ENCODE results near the gene GNAL. TPM values are rescaled to one million over a fixed set of nuclear protein-coding genes. Genes with fewer than 3 reads are reported as not detected.

The GNAL gene
- total and polyA plus RNA-seq, 3 donors from 2014 or later: 11.6 to 12.8 (median 12.1) TPM

DNA sequence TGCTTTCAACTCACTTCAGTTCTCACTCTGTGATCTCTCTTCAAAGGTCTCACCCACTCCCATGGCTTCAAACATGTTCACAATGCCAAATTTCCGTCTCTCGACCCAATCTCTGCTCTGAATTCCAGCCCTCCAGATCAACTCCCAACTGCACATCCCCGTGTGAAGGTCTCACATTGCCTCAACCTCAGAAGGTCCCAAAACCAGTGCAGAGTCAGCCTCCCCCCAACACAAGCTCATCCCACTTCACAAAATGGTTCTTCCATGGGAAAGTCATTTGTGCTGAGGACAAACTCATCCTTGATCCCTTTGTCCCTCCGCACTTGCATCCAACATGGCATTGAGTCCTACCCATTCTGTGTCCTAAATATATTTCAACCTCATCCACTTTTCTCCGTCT is 31.0 kb upstream of the GNAL start:
- Histone ChIP-seq H3K27ac (no peak overlapping the region), H3K4me1 (peaks cover 3% of the 10 kb centered on the region), H3K9me3 (no peaks in the 10 kb centered on the region), H3K27me3 (no peaks in the 10 kb centered on the region), H3K4me3 (no peak overlapping the region), H3K36me3 (ENCODE audit: low read depth, missing control alignments) (no peaks in the 10 kb centered on the region)
- TF ChIP-seq POLR2A (IDR thresholded peaks at IDR 0.05): no peak
- TF ChIP-seq, protein P1, sequence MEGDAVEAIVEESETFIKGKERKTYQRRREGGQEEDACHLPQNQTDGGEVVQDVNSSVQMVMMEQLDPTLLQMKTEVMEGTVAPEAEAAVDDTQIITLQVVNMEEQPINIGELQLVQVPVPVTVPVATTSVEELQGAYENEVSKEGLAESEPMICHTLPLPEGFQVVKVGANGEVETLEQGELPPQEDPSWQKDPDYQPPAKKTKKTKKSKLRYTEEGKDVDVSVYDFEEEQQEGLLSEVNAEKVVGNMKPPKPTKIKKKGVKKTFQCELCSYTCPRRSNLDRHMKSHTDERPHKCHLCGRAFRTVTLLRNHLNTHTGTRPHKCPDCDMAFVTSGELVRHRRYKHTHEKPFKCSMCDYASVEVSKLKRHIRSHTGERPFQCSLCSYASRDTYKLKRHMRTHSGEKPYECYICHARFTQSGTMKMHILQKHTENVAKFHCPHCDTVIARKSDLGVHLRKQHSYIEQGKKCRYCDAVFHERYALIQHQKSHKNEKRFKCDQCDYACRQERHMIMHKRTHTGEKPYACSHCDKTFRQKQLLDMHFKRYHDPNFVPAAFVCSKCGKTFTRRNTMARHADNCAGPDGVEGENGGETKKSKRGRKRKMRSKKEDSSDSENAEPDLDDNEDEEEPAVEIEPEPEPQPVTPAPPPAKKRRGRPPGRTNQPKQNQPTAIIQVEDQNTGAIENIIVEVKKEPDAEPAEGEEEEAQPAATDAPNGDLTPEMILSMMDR (IDR thresholded peaks at IDR 0.05): no peak
- WGBS, 2 donors: 88 to 94% methylated on average over 5 of the region's 5 CpGs
- intact Hi-C loops (cut with DNase I; ENCODE audit: low total_unique reads): no loop called here
- no peak for DNase-seq

GRCh38 chr18:11658989-11659388 is 30.1 kb upstream of the GNAL start:
- Histone ChIP-seq H3K36me3 (ENCODE audit: low read depth, missing control alignments) (no peaks in the 10 kb centered on the region), H3K4me3 (no peak overlapping the region), H3K27ac (no peak overlapping the region), H3K9me3 (no peaks in the 10 kb centered on the region), H3K27me3 (no peaks in the 10 kb centered on the region), H3K4me1 (peaks cover 3% of the 10 kb centered on the region)
- TF ChIP-seq, protein P1 (IDR thresholded peaks at IDR 0.05): no peak
- no peak for TF ChIP-seq POLR2A (IDR thresholded peaks at IDR 0.05)
- 78 to 92% methylated on average over 6 of the region's 6 CpGs for WGBS, 2 donors
- intact Hi-C loops (cut with DNase I; ENCODE audit: low total_unique reads): no loop called here
- no peak for DNase-seq

- H3K27ac ChIP-seq: no peak overlapping the region
- TF ChIP-seq, protein P1 (IDR thresholded peaks at IDR 0.05): no peak
- TF ChIP-seq POLR2A (IDR thresholded peaks at IDR 0.05): no peak
- H3K27me3 ChIP-seq: no peaks in the 10 kb centered on the region
- intact Hi-C loops (cut with DNase I; ENCODE audit: low total_unique reads): no loop called here
- 83 to 90% methylated on average over 4 to 7 of the region's 7 CpGs for WGBS, 2 donors
- H3K4me1 ChIP-seq: no peaks in the 10 kb centered on the region
- no peaks in the 10 kb centered on the region for H3K9me3 ChIP-seq
- no peak overlapping the region for H3K4me3 ChIP-seq
- DNase-seq: no peak
- H3K36me3 ChIP-seq (ENCODE audit: low read depth, missing control alignments): no peaks in the 10 kb centered on the region
These were observed 28.4 kb upstream of the GNAL start for GRCh38 chr18:11660691-11661090.

DNA sequence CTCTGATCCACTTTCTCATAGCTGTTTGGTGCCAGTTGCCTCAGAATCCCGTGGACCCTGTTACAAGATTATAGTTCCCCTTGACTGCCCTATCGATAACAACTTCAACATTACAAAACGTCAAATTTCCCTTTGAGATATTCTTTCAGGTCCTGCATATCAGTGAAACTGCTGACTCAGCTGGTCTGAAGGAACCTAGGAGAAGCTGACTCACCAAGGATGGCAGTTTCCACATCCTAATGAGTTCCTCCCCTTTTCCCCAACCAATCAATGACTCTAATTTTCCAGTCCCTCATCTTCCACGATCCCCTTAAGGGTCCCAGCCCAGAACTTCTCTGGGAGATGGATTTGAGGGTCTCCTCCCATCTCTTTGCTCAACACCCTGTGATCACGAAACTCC is 27.6 kb upstream of the GNAL start:
- intact Hi-C loops (cut with DNase I; ENCODE audit: low total_unique reads): no loop called here
- Histone ChIP-seq H3K36me3 (ENCODE audit: low read depth, missing control alignments) (no peaks in the 10 kb centered on the region), H3K9me3 (no peaks in the 10 kb centered on the region), H3K4me3 (no peak overlapping the region), H3K27me3 (no peaks in the 10 kb centered on the region), H3K4me1 (no peaks in the 10 kb centered on the region), H3K27ac (no peak overlapping the region)
- no peak for DNase-seq
- 75 to 80% methylated on average over 5 of the region's 5 CpGs for WGBS, 2 donors
- TF ChIP-seq POLR2A (IDR thresholded peaks at IDR 0.05): no peak
- TF ChIP-seq, protein P1 (IDR thresholded peaks at IDR 0.05): no peak

GRCh38 chr18:11663439-11664029 is 25.5 kb upstream of the GNAL start:
- WGBS, 2 donors: 81 to 86% methylated on average over 6 of the region's 6 CpGs
- TF ChIP-seq, protein P1 (IDR thresholded peaks at IDR 0.05): no peak
- no peak for TF ChIP-seq POLR2A (IDR thresholded peaks at IDR 0.05)
- intact Hi-C loops (cut with DNase I; ENCODE audit: low total_unique reads): no loop called here
- Histone ChIP-seq H3K4me3 (no peak overlapping the region), H3K27ac (no peak overlapping the region), H3K27me3 (no peaks in the 10 kb centered on the region), H3K9me3 (no peaks in the 10 kb centered on the region), H3K4me1 (no peaks in the 10 kb centered on the region), H3K36me3 (ENCODE audit: low read depth, missing control alignments) (no peaks in the 10 kb centered on the region)
- no peak for DNase-seq

Measured in testis (tissue), 3 donors.